ENCODE results near the gene TMEM270.
A peak's percentile ranks its signal among the peaks of the same experiment; 100 is the strongest.
"Not testable (repeated sequence)": the region's sequence is repeated elsewhere in the genome, so short reads cannot be mapped to it uniquely, and the experiment has no call there.

Gene TMEM270, protein sequence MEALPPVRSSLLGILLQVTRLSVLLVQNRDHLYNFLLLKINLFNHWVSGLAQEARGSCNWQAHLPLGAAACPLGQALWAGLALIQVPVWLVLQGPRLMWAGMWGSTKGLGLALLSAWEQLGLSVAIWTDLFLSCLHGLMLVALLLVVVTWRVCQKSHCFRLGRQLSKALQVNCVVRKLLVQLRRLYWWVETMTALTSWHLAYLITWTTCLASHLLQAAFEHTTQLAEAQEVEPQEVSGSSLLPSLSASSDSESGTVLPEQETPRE

DNA sequence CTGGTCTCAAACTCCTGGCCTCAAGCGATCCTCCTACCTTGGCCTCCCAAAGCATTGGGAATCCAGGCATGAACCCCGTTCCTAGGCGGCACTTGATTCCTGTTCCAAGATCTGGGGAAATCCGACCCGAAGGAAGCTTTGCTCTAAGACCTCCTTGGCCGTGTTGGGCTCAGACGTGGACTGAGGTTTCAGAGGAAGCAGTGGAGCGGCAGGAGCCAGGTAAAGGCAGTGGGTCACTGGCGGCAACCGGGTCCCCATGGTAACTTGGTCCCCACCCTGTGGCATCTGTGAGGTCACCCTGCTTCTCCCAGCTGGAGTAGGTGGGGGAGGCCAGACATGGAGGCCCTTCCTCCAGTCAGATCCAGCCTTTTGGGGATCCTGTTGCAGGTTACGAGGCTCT, at the start of gene TMEM270:
Gene TMEM270 (plus strand): TSS at position 301 of the 400 bp plus-strand sequence. CDS start 36 bp downstream, at position 337.
- DNase-seq (ENCODE audit: low read depth), result no peak

DNA sequence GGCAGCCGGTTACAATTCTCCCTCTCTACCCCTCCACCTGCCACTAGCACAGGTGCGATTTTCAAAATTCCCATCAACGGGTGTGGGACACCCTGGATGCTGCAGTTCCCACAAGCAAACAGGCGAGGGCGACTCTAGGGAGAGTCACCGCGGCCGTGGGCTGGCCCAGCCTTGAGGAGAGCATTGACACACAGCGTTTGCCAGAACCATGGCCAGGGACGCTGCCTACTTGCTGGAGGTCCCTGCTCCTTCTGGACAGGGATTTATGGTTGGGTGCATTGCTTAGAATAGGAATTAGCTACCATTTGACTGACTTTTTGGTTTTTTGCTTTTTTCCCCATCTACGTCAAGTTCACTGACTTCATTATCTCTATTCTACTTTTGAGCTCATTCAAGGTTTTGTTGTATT, 49.2 kb upstream of the TMEM270 start:
- DNase-seq (ENCODE audit: low read depth), result peak; percentile 54

DNA sequence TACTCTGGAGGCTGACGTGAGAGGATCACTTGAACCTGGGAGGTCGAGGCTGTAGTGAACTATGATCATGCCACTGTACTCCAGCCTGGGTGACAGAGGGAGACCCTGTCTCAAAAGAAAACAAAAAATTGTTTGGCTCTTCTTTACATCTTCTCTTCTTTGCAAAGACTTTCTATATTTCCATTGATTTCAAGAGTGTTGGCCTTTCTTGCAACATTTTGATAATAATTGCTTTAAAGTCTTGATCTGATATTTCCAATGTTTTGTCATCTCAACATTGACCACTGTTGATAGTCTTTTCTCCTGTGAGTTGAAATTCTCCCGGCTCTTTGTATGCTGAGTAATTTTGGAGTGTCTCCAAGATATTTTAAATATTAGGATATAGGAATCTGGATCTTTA, 48.0 kb upstream of the TMEM270 start:
- no peak for DNase-seq (ENCODE audit: low read depth)

DNA sequence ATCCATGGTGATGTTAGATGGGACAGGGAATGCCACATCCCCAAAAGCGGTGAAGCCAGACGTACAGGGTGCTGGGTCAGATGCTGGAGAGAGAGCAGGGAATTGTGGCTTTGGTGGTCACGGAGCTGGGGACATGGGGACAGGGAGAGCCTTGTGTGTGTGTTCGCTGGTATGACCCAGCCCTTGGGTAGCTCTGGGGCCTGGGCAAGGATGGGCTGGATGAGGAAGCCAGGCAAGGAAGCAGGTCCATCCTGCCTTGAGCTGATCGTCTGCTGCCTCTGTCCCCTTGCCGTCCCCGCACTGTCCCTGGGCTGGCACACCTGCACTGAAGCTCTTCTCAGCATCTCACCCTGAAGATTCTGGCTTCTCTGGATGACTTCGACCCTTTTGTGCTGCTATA, 45.5 kb upstream of the TMEM270 start:
- no peak for DNase-seq (ENCODE audit: low read depth)

DNA sequence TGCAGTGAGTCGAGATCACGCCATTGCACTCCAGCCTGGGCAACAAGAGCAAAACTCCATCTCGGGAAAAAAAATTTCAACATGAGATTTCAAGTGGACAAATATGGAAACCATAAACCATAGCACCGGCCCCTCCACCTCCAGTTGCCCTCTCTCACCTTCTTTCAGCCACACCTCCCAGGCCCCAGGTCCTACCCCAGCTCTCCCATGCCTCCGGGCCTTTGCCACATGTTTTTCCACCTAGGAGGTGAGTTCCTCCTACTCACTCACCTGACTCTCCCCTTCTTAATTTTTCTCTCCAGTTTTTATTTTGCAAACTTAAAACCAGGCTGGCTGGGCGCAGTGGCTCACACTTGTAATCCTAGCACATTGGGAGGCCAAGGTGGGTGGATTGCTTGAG, 43.8 kb upstream of the TMEM270 start:
- no peak for DNase-seq (ENCODE audit: low read depth)

DNA sequence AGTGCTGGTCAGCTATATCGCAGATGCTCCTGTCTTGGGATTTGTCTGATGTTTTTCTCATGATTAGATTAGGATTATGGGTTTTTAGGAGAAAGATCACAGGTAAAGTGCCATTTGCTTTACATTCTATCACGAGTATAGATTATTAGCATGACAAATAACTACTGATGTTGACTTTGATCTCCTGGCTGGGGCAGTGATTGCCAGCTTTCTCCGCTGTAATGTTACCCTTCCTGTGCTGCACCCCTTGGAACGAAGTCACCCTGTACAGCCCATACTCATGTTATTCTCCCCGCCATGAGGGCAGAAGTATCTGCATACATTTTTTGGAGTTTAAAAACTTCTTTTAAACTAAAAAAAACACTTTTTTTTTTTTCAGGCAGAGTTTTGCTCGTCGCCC, 40.9 kb upstream of the TMEM270 start:
- no peak for DNase-seq (ENCODE audit: low read depth)

DNA sequence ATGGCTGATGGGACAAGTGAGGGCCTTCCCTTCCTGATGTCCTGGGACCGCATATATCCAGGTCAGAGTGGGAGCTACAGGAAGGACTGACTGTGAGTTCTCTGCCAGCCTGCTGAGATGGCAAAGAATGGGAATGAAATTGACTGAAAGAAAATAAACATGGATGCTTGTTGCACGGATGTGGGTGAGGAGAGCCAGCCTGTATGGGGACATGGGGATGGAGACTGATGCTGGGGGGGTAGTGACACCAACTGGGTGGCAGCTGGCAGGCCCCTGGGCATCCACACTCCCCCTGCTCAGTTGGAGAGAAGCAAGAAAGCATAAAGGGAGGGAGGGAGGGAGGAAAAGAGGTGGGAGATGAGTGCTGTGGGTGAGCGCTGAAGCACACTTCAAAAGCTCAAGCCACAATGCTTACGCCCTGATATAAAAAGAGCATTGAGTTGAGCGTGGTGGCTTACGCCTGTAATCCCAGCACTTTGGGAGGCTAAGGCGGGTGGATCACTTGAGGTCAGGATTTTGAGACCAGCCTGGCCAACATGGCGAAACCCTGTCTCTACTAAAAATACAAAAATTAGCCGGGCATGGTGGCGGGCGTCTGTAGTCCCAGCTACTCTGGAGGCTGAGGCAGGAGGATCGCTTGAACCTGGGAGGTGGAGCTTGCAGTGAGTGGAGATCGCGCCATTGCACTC, 39.2 kb upstream of the TMEM270 start:
- not testable (repeated sequence) for DNase-seq (ENCODE audit: low read depth)

DNA sequence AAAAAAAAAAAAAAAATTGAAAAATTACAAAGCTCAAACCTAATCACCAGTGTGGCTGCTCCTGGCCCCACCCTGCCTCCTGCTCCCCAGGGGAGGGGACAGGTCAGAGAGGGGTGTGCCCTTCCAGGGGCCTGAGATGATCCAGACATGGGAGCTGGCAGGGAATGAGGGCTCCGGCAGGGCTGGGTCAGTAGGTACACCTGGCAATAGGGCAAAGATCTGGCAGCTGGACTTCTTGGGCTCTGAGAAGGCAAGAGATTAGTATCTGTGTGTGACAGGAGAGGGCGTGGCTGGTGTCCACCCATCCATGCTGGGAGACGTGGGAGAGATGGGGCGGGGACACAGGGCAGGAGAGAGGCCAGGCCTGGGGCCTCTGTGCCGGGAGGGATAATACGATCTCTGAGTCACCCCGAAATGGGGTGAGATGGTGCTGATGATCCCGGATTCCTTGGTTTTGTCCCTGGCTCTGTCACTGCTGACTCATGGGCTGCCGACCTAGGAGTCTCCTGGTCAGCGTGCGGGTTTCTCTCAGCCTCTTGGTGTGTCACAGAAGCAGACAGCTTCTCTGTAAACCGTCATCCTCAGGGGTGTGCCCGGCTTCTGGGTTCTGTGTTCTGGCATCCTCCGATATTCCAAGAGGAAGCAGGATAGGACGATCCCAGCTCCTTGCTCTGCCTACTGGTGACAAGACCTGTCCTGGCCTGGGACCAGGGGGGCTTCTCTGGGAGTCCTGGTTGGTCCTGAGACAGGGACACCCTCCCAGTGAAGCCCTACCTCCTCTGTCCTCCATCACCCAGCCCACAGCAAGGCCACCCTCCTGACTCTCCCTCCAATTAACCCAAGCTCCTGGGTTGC, 38.4 kb upstream of the TMEM270 start:
- DNase-seq (ENCODE audit: low read depth), result peak; percentile 85

DNA sequence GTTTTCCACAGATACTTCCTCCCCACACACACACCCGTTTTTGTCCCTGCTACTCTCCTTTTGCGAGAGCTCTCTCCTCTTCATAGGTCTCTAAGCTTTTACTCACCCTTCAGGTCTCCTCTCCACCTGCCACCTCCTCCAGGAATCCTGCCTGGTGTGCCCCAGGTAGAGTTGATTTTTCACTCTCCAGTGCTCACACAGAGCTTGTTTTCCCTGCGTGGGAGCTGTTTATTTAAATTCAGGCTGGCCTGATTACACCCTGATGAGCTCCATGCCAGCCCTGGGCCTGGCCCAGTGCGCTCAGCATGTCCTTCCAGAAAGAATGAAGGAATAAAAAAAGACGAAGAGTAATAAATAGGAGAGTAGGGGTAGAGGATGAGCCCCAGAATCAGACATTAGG, 37.7 kb upstream of the TMEM270 start:
- no peak for DNase-seq (ENCODE audit: low read depth)

DNA sequence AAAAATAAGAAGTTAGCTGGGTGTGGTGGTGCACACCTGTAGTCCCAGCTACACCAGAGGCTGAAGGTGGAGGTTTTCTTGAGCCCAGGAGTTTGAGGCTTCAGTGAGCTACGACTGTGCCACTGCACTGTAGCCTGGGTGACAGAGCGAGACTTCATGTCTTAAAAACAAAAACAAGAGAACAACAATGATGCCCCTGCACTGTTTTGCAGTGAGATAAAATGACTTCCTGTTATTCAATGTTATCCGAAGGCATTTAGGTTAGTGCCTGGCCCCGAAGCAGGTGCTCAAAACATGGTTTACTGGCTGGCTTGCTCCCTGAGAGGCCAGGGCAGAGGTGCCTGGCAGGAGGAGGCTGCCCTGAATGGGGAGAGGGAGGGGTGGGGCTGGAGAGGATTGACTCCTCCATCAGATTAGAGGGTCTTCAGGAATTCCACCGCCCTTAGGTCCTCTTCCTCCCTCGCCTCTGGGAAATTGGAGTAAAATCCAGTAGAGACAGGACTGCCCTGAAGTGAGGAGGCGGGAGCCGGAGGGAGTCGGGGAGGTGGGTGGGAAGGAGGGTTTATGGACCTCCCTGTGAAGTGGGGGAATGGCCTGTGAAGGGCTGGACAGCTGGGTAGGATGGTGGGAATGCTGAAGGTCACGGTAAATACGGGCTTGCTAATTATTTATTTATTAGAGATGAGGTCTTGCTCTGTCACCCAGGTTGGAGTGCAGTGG, 36.9 kb upstream of the TMEM270 start:
- no peak for DNase-seq (ENCODE audit: low read depth)

DNA sequence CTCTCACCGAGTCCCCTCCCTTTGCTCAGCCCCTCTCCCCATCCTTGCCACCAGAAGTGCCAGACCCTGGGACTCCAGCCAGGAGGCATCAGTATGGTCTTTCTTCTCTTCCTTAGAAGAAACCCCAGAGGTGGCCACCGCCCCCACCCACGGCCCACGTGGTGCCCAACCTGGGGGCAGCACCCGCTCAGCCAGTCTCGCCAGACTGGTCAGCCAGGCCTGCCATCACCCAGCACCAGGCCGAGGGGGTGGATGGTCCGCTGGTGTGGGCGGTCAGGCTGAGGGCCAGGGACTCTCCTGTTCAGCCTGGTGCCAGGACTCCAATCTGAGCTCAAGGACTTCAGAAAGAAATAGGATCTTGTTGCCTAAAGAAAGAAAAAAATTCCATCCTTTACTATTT, 36.0 kb upstream of the TMEM270 start:
- no peak for DNase-seq (ENCODE audit: low read depth)

DNA sequence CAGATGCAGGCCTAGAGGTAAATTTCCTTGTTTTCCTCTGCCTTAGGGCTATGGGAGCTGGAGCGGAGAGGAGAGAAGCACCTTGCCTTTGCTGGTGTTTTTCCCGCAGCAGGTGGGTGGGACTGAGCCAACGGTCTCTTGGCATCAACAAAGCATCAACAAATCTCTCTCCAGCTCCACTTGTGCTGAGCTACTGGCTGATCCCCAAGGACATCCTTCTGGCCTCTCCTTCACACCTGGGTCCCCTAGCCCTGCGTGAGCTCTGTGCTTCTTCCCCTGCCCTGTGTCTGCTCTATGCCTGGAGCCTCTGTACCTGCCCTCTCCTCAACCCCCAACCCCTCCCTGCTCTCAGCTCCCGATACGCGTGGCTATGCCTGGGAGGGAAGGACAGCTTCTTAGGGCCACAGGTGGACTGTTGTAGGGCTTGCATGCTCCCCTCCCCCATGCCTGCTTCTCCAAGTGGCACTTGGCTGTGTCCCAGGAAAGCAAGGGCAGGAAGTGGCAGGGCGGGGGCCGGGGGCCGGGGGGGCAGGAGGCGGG, 33.3 kb upstream of the TMEM270 start:
- no peak for DNase-seq (ENCODE audit: low read depth)

DNA sequence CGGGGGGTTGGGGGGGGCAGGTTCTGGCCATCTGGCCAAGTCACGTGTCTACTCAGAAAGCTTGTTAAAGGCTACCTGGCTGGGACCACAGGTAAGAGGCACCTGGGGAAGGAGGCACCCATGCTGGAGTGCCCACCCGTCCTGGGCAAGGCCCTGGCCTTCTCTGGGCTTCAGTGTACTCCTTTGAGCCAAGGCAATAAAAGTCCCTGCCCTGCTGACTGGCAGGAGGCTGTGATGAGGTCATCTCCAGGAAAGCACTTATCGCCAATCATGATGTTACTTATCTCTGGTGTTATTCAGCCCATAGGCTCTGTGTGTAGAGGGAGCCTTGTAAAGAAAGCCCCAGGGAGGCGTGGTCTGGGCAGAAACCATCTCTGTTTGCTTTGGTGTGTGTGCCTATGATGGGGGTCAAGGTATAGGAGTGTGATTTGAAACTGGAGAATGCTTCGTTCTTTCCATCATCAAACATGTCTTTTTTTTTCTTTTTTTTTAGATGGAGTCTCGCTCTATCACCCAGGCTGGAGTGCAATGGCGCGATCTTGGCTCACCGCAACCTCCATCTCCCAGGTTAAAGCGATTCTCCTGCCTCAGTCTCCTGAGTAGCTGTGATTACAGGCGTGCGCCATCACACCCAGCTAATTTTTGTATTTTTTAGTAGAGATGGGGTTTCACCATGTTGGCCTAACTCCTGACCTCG, 32.7 kb upstream of the TMEM270 start:
- peak; percentile 63 for DNase-seq (ENCODE audit: low read depth)

DNA sequence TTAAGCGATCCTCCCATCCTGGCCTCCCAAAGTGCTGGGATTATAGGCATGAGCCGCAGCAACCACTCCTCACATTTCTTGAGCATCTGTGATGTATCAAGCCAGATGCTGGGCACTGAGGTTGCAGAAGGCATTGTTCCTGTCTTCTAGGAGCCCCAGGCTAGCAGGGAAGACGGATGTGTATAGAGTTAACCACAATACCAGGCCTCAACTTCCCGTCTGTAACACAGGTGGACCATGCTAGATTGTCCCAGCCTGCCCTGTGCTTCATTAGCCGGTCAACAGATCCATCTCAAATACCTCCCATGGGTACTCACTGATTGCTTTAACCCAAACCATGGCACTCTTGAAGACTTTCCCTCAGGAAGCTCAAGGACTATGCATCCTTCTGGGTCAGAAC, 32.0 kb upstream of the TMEM270 start:
- DNase-seq (ENCODE audit: low read depth), result no peak

DNA sequence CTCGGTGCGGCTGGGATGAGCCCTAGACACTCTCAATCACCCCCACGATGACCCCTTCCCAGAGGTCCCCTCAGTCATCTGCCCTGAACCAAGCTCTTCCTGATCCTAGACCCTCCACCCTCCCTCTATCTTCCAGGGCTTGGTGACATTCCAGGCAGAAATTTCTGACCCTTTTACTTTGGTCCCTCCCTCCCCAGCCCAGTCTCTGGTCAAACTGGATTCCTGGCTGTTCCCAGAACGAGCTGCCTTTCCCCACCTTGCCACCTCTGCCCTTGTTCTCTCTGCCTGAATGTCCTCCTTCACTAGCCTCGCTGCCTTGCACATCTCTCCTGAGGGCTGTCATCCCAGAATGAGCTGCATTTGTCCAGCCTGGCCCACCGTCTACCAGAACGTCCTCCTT, 31.5 kb upstream of the TMEM270 start:
- DNase-seq (ENCODE audit: low read depth), result no peak

DNA sequence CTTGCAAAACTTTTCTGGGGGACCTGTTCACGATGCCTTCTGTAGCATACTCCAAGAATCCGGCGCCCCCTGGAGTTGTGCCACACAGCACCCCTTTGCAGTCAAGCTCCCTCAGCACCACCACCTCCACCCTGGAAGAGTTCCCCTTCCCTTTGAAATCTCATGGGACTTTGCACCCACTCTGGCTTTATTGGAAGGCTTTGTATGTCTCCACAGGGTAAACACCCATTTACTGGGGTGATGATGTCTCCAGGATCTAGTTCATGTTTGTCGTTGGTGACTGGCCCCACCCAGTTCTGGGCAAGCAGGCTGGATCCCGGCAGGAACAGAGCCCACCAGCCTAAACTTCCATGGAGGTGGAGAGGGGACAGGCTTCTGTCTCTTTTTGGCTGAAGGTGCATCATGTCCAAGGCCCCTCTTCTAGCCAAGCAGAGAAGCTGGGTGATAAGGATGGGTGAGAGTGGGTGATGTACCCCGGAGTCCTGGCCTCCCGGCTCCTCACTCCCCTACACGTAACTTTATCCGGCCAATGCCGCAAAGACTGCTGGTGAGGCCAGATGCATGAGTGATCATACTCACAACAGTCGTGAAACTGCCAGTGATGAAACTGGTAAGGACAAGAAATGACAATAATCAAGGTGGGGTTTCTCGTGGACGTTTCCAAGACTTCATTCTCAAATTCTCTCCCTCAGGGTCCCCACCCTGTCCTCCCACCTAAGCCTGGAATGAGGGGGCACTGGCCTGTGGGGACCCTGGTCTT, 30.9 kb upstream of the TMEM270 start:
- DNase-seq (ENCODE audit: low read depth), result no peak

DNA sequence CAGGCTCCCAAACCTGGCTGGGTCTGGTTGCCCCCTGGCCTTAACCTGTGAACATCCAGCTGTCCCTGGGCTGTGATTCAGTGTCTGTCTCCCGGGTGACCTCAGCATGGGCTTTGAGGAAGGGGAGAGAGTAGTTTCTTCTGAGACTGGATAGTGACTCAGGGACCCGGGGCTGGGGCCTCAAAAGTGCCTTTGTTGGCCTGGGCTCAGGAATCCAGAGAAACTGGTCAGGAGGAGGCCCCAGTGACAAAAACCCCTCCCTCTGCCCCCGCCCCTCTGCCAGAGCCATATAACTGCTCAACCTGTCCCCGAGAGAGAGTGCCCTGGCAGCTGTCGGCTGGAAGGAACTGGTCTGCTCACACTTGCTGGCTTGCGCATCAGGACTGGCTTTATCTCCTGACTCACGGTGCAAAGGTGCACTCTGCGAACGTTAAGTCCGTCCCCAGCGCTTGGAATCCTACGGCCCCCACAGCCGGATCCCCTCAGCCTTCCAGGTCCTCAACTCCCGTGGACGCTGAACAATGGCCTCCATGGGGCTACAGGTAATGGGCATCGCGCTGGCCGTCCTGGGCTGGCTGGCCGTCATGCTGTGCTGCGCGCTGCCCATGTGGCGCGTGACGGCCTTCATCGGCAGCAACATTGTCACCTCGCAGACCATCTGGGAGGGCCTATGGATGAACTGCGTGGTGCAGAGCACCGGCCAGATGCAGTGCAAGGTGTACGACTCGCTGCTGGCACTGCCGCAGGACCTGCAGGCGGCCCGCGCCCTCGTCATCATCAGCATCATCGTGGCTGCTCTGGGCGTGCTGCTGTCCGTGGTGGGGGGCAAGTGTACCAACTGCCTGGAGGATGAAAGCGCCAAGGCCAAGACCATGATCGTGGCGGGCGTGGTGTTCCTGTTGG, 30.0 kb upstream of the TMEM270 start, which contains the start of gene CLDN4:
Gene CLDN4 (plus strand): TSS at position 316 of the 903 bp plus-strand sequence. CDS start 206 bp downstream, at position 522.
- DNase-seq (ENCODE audit: low read depth), result no peak

DNA sequence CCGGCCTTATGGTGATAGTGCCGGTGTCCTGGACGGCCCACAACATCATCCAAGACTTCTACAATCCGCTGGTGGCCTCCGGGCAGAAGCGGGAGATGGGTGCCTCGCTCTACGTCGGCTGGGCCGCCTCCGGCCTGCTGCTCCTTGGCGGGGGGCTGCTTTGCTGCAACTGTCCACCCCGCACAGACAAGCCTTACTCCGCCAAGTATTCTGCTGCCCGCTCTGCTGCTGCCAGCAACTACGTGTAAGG, 29.4 kb upstream of the TMEM270 start:
- DNase-seq (ENCODE audit: low read depth), result no peak

DNA sequence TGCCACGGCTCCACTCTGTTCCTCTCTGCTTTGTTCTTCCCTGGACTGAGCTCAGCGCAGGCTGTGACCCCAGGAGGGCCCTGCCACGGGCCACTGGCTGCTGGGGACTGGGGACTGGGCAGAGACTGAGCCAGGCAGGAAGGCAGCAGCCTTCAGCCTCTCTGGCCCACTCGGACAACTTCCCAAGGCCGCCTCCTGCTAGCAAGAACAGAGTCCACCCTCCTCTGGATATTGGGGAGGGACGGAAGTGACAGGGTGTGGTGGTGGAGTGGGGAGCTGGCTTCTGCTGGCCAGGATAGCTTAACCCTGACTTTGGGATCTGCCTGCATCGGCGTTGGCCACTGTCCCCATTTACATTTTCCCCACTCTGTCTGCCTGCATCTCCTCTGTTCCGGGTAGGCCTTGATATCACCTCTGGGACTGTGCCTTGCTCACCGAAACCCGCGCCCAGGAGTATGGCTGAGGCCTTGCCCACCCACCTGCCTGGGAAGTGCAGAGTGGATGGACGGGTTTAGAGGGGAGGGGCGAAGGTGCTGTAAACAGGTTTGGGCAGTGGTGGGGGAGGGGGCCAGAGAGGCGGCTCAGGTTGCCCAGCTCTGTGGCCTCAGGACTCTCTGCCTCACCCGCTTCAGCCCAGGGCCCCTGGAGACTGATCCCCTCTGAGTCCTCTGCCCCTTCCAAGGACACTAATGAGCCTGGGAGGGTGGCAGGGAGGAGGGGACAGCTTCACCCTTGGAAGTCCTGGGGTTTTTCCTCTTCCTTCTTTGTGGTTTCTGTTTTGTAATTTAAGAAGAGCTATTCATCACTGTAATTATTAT, 28.9 kb upstream of the TMEM270 start:
- no peak for DNase-seq (ENCODE audit: low read depth)

All from iris pigment epithelial cell (primary cell).